ENCODE data around the gene LMLN. TPM values are rescaled to one million over a fixed set of nuclear protein-coding genes. Genes with fewer than 3 reads are reported as not detected.

LMLN gene
- total and polyA plus RNA-seq, 2 of the 8 experiments (the other 6 are each of a cell fraction or from before 2014, with no cell fraction given), result 3.9 to 5.0 TPM

DNA sequence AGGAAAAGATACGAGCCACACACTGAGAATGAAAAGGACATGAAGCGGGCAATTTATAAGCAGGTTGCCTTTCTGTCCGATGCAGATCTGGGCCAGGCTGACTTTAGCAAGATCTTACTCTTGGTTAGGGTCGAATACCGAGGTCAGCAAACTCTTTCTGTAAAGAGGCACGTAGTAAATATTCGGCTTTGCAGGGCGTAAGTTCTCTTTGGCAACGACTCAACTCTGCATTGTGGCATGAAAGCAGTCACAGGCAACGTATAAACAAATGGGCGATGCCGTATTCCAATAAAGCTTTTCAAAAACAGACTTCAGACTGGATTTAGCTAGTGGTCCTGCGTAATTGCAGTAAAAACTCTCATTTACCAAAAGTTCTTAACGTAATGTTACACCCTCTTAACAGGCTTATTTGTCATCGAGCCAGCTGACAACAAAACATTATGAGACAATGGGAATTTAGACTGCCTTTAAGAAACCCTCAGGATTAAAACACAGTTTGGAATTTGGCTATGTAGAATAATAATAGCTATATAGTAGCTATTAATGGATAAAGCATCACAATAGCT, 23.1 kb upstream of the LMLN start:
- Histone ChIP-seq H3K23ac (ENCODE audit: insufficient read length) (no peak overlapping the region), H3K79me2 (ENCODE audit: control insufficient read depth in 1 of 2, insufficient read depth in 2 of 2, low read length in 2 of 2) (no peaks in the 10 kb centered on the region), H3K9me3 (ENCODE audit: insufficient read depth in 2 of 2, low read depth in 1 of 2, low read length in 1 of 2) (no peaks in the 10 kb centered on the region), H3K36me3 (ENCODE audit: control insufficient read depth in 2 of 4, insufficient read depth in 4 of 4, low read length in 3 of 4) (no peaks in the 10 kb centered on the region), H2BK15ac (ENCODE audit: low read length) (no peak overlapping the region), H4K20me1 (replicated peaks in 1 of 2; ENCODE audit: control insufficient read depth in 1 of 2, insufficient read depth in 2 of 2, low read length in 2 of 2) (no peaks in the 10 kb centered on the region), H2BK12ac (ENCODE audit: low read depth, low read length) (no peak overlapping the region), H3K18ac (ENCODE audit: extremely low read depth, low read length) (no peak overlapping the region), H3K23me2 (ENCODE audit: low read depth, low read length) (no peaks in the 10 kb centered on the region), H4K5ac (ENCODE audit: insufficient read length, low read depth, low read length) (no peak overlapping the region), H2BK120ac (replicated peaks; ENCODE audit: low read depth, low read length) (no peak overlapping the region), H3K4me2 (ENCODE audit: insufficient read depth in 1 of 2, low read depth in 2 of 2, low read length in 2 of 2) (no peak overlapping the region; a peak in 2 of 4 replicates), H4K8ac (ENCODE audit: extremely low read depth, insufficient read depth, low read length) (no peak overlapping the region), H2AFZ (ENCODE audit: low read length) (no peak overlapping the region), H3K56ac (replicated peaks; ENCODE audit: insufficient read length, low read depth, low read length) (no peak overlapping the region), H3K9ac (replicated peaks in 1 of 4; ENCODE audit: extremely low read depth in 1 of 4, low read depth in 3 of 4, low read length in 3 of 4) (no peak overlapping the region), H3K4me1 (replicated peaks in 1 of 4; ENCODE audit: control insufficient read depth in 3 of 4, insufficient read depth in 4 of 4, low read length in 3 of 4) (peaks cover 0 to 4% (median 0%) of the 10 kb centered on the region in 4 experiments; a peak in 1 of 7 replicates), H3K79me1 (ENCODE audit: low read depth, low read length) (no peaks in the 10 kb centered on the region), H2AK5ac (ENCODE audit: low read depth, low read length) (no peak overlapping the region), H2BK20ac (ENCODE audit: low read length) (no peak overlapping the region), H3K14ac (ENCODE audit: insufficient read length) (no peak overlapping the region), H3K4me3 (ENCODE audit: extremely low read depth in 1 of 4, insufficient read depth in 2 of 4, low read depth in 3 of 4, low read length in 4 of 4) (no peak overlapping the region; a peak in 1 of 8 replicates), H3K4ac (replicated peaks; ENCODE audit: insufficient read length, low read depth, low read length) (no peak overlapping the region), H3K27ac (ENCODE audit: low read depth, low read length) (0 out of 2 replicates have a peak overlapping the region, but pooled peaks have one; percentile 3), H2BK5ac (ENCODE audit: low read depth, low read length) (no peak overlapping the region), H4K91ac (replicated peaks; ENCODE audit: insufficient read length, low read length) (no peak overlapping the region), H3K27me3 (replicated peaks in 1 of 4; ENCODE audit: control insufficient read depth in 3 of 4, extremely low read depth in 1 of 4, insufficient read depth in 3 of 4, low read length in 3 of 4) (no peaks in the 10 kb centered on the region)
- WGBS, 2 experiments (ENCODE audit: extremely low coverage in 1 of 2, insufficient coverage in 1 of 2, insufficient read length in 1 of 2, insufficient replicate concordance in 2 of 2, low coverage in 1 of 2, low lambda C conversion rate in 2 of 2, missing lambda C conversion rate in 1 of 2), result 89% methylated on average over 15 of the region's 15 CpGs; no CpG with 5 or more reads in 1 of the 2 experiments
- no peak for DNase-seq (ENCODE audit: low read depth in 1 of 2, low spot score in 2 of 2)
- TF ChIP-seq ZNF274 (IDR thresholded peaks at IDR 0.05; ENCODE audit: borderline replicate concordance, extremely low read depth, low read length) (no peak), SP2 (IDR thresholded peaks at IDR 0.05; ENCODE audit: low read length) (no peak), JUND (IDR thresholded peaks at IDR 0.05; ENCODE audit: low read length) (no peak), KDM5A (IDR thresholded peaks at IDR 0.05; ENCODE audit: low read length) (no peak), NANOG (IDR thresholded peaks at IDR 0.05; ENCODE audit: insufficient read depth, low read depth, low read length, poor library complexity, severe bottlenecking) (no peak), HDAC6 (IDR thresholded peaks at IDR 0.05; ENCODE audit: low read depth, low read length) (no peak), POLR2A (IDR thresholded peaks at IDR 0.05; ENCODE audit: control extremely low read depth in 1 of 2, low read depth in 2 of 2, low read length in 2 of 2) (no peak), MAFK (IDR thresholded peaks at IDR 0.05; ENCODE audit: low read depth, low read length) (no peak)
- no peak for FAIRE-seq
- POLR2A ChIA-PET (ENCODE audit: partially characterized antibody), result interaction anchor here (0.6 to 2.1 kb wide), 2 partner anchors 13 to 84 kb away, joined by 3 to 8 read pairs; partner anchors contain the start of gene RPL35A
- CTCF ChIA-PET (ENCODE audit: partially characterized antibody), result interaction anchor here (0.5 to 2.5 kb wide), 8 partner anchors 10 to 236 kb away, joined by 3 to 20 read pairs (median 3); no protein-coding TSS in a partner anchor

All from H1 (cell line).